AG04449 (cell line): ENCODE results near the gene KDM3A.

Source experiments
- CTCF ChIA-PET: fragments of 350-600 bp; formaldehyde crosslinking; extraction: SDS; loops from one replicate; lab custom pipeline; 2021; ENCODE audit warnings: antibody characterized with exemption; lab: Yijun Ruan, JAX
- POLR2A ChIA-PET: fragments of 400-600, 350-600 bp; formaldehyde crosslinking; extraction: SDS; loops from one replicate; lab custom pipeline; 2020; ENCODE audit warnings: antibody characterized with exemption, inconsistent platforms; lab: Yijun Ruan, JAX
- DNase-seq: peaks from one replicate; pipeline ENCODE4 v3.0.0-alpha.2; 2010; ENCODE audit warnings: low read depth, low spot score
- H3K4me3 ChIP-seq: 2 replicates; pipeline ENCODE4 v1.5.1; 2011; ENCODE audit warnings: low read depth, mild to moderate bottlenecking, control low read depth, low read length
- CTCF ChIP-seq: IDR thresholded peaks from one replicate; pipeline ENCODE4 v1.5.1; 2011; ENCODE audit warnings: mild to moderate bottlenecking, moderate library complexity, low read length, control low read depth, inconsistent platforms; ENCODE audit not compliant: insufficient read depth; ENCODE audit errors: missing control alignments

The KDM3A gene

GRCh38 chr2:86445436-86445835 lies 4.3 kb downstream of the KDM3A start:
- ChIA-PET CTCF (no interaction called here), POLR2A (no interaction called here)
- no peak overlapping the region for H3K4me3 ChIP-seq
- no peak for DNase-seq
- no peak for TF ChIP-seq CTCF

DNA sequence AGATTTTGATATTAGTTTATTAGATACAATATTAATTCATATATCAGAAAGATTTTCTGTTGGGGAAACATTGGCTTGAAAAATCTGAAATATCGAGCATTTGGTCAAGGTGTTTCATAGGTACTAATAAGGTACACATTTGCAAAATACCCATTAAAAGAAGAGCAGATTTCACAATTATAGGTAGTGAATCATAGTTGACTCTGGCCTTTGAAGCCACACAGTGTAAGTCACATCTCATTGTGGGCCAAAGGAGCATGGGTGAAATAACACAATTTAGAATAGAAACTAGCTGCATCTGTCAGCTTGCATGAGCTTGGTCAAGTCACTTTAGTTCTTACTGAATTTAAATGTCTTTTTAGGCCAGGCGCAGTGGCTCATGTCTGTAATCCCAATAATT lies 4.9 kb downstream of the KDM3A start:
- no peak for DNase-seq
- no peak overlapping the region for H3K4me3 ChIP-seq
- TF ChIP-seq CTCF: no peak
- POLR2A ChIA-PET: no interaction called here
- CTCF ChIA-PET: interaction anchor here (1.6 kb wide), 1 partner anchor 224 kb away, joined by 3 read pairs; no protein-coding TSS in a partner anchor

- TF ChIP-seq CTCF: no peak
- POLR2A ChIA-PET: interaction anchor here (0.8 to 1.0 kb wide), 2 partner anchors 11 to 13 kb away, joined by 3 to 4 read pairs; partner anchors contain the start of gene KDM3A
- CTCF ChIA-PET: interaction anchor here (2.2 kb wide), 1 partner anchor 15 kb away, joined by 6 read pairs; no protein-coding TSS in a partner anchor
- H3K4me3 ChIP-seq: no peak overlapping the region
- peak; percentile 19 for DNase-seq
Observed at GRCh38 chr2:86453836-86454235, 12.7 kb downstream of the KDM3A start.

- TF ChIP-seq CTCF: no peak
- no peak overlapping the region for H3K4me3 ChIP-seq
- CTCF ChIA-PET: interaction anchor here (2.2 kb wide), 1 partner anchor 14 kb away, joined by 6 read pairs; no protein-coding TSS in a partner anchor
- POLR2A ChIA-PET: interaction anchor here (1.0 kb wide), 1 partner anchor 11 kb away, joined by 3 read pairs; no protein-coding TSS in a partner anchor
- DNase-seq: no peak
Observed at GRCh38 chr2:86454238-86454637, 13.1 kb downstream of the KDM3A start.

GRCh38 chr2:86455181-86455580 lies 14.0 kb downstream of the KDM3A start:
- ChIA-PET POLR2A (no interaction called here), CTCF (interaction anchor here (2.1 to 2.2 kb wide), 2 partner anchors 13 to 234 kb away, joined by 6 to 8 read pairs; no protein-coding TSS in a partner anchor)
- no peak for DNase-seq
- TF ChIP-seq CTCF: no peak
- H3K4me3 ChIP-seq: no peak overlapping the region

DNA sequence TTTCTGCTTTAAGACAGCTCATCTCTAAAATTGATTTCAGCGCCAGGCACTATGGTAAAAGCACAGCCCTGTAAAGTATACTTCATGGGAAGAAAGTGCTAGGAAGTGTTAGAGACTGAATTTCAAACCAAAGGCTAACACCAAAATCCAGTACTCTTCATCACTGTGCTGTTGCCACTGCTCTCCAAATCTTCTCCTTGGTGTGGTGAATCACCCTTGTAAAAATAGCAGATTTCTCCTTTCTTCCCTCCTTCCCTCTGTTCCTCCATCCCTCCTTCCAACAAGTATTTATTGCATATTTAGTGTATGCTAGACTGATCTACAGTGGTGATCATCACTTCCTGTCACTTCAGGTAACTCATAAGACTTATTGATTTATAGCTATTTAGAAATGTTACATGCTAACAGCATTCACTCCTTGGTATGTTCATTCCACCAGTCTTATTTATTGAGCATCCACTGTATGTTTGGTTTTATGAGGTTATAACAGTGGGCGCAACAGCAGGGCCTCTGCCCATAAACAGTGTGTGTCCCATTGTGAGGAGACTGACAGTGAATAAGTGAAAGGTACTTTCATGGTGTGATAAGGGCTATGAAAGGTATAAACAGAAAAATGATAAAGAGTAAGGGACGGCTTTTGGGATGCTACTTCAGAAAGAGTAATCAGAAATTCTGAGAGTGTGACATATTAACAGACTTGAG lies 20.0 kb downstream of the KDM3A start:
- TF ChIP-seq CTCF: no peak
- no peak for DNase-seq
- no peak overlapping the region for H3K4me3 ChIP-seq
- ChIA-PET CTCF (no interaction called here), POLR2A (no interaction called here)
